Erythroblast (primary cell): ENCODE measurements around the gene UNC13B.
"Not testable (repeated sequence)": the region's sequence is repeated elsewhere in the genome, so short reads cannot be mapped to it uniquely, and the experiment has no call there.

Source experiments
- DNase-seq, 2 experiments: peaks; one replicate each; lab custom pipeline; 2025; lab: John Stamatoyannopoulos, UW
- GATA1 ChIP-seq: IDR thresholded peaks from 2 replicates; pipeline ENCODE4 v1.6.1; 2011; ENCODE audit warnings: low read depth, mild to moderate bottlenecking, control low read depth, low read length, moderate library complexity
- POLR2A ChIP-seq: IDR thresholded peaks from 2 replicates; pipeline ENCODE4 v1.6.1; 2011; ENCODE audit warnings: mild to moderate bottlenecking, low read length

Gene UNC13B

DNA sequence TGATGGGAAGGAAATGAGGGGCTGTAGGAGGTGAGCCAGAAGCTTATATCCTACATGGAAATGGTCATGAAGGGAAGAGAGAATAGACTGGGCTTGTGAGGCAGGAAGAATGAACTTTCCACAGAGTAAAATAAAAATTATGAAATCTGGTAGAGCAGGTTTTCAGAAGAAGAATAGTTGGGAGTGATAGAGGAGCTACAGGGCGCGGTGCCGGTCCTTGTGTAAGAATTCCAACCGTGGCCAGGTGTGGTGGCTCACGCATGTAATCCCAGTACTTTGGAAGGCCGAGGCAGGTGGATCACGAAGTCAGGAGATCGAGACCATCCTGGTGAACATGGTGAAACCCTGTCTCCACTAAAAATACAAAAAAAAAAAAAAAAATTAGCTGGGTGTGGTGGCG lies 8.9 kb upstream of the UNC13B start:
- TF ChIP-seq GATA1 = no peak
- TF ChIP-seq POLR2A = no peak
- DNase-seq = no peak

DNA sequence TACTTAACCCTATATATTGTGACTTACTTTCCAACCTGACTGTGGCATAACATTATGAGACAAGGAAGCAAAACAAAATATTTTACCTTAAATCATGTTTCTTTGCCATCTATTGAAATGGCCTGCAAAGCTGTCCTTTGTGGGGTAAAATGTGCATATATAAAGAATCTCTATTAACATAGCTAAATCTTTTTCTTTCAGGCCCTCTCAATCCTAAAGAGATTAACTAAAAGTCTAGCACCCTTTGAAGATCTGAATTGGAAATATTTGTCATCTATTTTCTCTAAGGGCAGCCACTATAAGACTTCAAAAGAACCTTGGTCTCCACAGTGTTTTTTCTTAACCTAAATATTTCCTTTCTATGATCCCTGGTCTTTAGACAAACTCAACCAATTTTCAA lies 5.0 kb upstream of the UNC13B start:
- no peak for DNase-seq
- TF ChIP-seq POLR2A (no peak), GATA1 (no peak)

DNA sequence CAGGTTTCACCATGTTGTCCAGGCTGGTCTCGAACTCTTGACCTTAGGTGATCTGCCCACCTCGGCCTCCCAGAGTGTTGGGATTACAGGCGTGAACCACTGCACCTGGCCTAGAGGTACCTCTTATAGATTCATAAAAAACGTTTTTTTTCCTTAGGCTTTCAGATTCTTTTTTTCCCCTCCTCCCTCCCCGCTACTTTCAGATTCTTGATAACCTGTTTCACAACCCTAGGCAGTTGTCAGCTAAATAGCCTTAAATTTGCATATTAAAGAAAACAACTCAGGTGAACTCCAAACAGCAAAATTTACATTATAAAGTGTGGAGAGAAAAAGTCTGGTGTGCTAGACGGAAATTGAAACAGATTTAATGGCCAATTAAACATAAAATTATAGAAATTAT lies 4.0 kb upstream of the UNC13B start:
- DNase-seq = not testable (repeated sequence)

DNA sequence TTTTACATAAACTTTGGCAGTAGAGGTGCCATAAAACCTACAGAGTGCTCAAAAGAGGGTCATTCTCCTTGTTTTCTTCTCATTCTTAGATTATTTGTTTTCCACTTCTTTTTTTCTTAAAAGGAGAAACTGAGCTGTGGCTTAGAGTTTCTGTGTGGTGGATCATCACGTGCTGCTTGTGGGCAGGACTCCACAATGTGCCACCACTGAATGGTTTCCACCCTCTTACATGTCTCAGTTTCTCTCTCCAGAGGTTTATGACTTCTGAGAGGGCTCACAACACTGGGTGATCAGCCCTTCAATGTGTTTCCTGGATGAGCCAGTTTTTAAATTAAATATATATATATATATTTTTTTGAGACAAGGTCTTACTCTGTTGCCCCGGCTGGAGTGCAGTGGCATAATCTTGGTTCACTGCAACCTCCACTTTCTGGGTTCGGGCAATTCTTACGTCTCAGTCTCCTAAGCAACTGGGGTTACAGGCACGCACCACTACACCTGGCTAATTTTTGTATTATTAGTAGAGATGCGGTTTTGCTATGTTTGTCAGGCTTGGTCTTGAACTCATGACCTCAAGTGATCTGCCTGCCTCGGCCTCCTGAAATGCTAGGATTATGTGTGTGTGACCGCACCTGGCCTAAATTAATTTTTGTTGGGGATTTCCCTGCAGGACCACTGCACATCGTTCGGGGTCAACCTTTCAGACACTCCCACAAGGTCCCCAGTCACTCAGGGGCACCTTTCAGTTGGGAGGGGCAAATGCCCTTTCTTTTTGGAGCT lies 3.1 kb upstream of the UNC13B start:
- TF ChIP-seq POLR2A = no peak
- DNase-seq = no peak

DNA sequence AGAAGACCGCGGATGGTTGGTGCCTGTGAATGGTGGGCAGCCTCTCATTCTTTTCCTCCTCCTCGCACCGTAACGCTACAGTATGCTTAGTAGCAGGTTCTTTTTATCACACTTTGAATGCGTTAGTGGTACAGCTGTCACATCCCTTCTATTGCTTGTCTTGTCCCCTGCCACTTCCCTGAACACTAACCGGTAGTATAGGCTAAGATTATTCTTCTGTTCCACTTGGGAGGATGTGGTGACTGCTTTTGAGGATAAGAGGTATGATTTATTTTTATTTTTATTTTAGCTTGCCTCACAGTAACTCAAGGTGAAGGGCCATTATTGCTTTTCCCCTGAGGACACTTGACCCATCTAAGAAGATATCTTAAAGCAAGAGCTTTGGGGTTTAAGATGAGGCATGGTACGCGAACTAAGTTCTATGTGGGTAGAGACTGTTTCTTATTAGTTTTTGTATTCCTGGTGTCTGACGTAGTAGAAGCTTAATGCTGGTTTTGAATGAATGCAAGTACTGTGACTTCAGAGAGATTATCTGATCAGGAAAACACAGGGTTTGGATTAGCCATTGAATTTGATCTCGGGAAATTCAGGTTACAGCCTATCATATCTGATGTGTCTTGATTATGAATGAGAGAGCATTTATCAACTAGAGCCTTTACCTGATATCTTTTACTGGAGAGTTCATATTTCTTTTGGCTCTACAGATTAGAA lies 951 bp downstream of the UNC13B start:
- no peak for DNase-seq
- TF ChIP-seq GATA1 = no peak

DNA sequence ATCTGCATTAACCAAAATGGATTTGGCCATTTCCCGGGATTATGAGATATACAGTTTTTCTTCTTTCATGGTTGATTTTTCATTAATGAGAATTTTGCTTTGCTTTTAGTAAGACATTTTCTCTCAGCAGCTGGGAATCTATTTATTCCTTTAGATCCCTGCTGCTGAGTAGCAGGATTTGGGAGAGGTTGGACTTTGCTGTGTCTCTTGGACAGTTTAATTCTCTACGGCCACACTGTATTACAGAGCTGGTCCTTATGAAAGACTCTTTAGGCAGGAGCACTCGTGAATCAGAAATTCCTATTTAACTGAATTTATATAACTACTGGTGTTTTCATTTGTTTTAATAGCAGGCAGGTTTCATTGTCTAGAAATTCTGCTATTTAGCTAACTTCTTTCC lies 1.6 kb downstream of the UNC13B start:
- DNase-seq = no peak
- TF ChIP-seq GATA1 = no peak
- TF ChIP-seq POLR2A = no peak

DNA sequence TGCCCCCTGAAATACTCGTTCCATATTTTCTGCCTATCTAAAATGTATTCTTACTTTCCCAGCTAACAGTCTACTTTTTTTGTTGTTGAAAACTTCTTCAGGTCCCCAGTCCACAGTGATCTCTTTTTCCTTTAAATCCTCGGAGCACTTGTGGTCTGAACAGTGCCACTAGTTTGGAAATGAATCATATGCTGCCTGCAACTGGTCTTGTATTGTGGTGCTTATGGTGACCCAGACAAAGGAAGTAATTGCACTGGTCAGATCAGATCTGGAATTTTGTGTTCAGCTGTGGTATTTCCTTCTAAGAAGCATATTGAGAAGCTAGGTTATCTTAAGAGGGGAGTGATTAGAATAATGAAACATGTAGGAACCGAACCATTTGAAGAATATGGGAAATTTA lies 2.9 kb downstream of the UNC13B start:
- DNase-seq = no peak
- TF ChIP-seq POLR2A (no peak), GATA1 (no peak)

DNA sequence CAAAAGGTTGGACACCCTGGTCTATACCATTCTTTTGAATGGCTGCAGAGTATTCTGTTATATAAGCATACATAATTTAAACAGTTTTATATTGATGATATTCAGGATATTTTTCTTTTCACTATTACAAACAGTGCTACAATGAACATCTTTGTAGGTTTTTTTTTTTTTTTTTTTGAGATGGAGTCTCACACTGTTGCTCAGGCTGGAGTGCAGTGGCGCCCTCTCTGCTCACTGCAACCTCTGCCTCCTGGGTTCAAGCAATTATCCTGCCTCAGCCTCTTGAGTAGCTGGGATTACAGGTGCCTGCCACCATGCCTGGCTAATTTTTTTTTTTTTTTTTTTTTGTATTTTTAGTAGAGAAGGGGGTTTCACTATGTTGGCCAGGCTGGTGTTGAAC lies 5.6 kb downstream of the UNC13B start:
- not testable (repeated sequence) for DNase-seq

DNA sequence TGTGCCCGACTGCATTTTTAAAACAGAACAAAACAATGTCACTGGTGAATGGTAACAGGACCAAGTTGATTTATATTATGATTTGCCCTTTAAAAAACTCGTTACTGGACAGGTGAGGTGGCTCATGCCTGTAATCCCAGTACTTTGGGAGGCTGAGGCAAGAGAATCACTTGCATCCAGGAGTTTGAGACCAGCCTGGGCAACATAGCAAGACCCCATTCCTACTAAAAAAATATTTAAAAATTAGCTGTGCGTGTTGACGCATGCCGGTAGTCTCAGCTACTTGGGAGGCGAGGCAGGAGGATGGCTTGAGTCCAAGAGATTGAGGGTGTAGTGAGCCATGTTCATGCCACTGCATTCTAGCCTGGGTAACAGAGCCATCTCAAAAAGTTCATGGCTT lies 7.2 kb downstream of the UNC13B start:
- TF ChIP-seq GATA1 (no peak), POLR2A (no peak)

DNA sequence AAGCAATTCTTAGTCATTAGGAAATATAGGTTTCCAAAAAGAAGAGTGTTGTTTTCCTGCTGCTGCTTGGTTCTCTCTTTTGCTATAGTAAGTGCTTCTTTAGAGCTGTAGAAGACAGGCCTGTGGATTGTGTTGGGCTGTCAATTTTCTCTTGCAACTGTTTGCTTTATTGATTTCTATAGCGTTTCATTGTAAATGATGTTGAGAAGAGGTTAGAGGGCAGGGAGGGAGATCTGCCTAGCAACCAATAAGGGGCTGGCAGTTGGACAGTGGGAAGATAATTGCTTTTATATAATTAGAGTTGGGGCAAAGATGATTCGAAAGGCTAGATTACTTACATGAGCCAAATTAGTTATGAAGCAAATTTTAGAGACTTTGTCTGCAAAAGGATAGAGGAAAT lies 11.1 kb downstream of the UNC13B start:
- no peak for DNase-seq
- TF ChIP-seq POLR2A (no peak), GATA1 (no peak)

More for the DNA sequence above, 7.2 kb downstream of the UNC13B start:
- no peak for DNase-seq

DNA sequence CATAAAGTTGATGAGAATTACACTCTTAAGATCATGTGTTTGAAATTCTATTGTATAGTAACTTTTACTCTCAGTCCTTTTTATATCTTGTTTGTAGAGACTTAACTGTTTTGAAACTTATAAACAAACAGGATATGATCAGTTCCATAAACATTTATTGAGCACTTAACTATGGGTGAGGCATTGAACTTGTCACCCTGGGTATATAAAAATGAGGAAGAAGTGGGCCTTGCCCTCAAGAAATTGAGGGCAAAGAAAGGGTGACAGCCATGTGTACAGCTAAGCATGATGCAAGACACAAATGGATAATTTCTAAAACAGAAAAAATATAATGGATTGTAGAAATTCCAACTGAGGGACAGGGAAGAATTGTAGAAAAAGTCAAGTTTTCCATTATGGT lies 15.7 kb downstream of the UNC13B start:
- DNase-seq = no peak
- TF ChIP-seq GATA1 (no peak), POLR2A (no peak)

DNA sequence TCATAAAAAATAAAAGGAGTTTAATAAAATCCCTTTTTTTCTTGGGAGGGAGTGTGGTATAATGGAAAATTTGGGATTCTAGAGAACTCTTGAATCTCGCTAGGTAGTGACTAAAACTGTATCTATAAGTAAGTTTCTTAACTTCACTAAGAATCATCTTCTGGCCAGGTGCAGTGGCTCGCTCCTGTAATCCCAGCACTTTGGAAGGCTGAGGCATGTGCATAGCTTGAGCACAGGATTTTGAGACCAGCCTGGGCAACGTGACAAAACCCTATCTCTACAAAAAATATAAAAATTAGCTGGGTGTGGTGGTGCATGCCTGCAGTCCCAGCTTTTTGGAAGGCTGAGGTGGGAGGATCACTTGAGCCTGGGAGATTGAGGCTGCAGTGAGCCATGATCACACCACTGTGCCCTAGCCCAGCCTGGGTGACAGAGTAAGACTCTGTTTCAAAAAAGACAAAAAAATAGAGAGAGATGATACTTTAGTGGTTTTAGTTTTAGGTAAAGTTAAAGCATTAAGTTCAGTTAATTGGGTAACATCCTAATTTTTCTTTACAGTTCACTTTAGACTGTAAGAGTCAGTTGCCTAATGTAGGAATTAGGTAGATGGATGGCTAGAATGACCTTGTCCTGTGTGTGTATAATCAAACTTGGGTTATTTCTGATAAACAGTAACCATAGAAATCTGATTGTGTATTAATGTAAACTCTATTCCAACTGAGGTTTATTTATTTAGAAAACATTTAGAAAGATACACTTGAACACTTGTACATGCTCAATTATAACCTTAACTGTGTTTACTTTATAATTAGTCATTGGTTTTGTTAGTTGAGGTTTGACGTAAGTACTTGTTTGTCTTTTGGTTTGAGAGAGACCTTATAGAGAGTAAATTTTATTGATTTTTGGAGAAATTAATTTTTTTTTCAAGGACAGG lies 17.8 kb downstream of the UNC13B start:
- no peak for TF ChIP-seq POLR2A
- TF ChIP-seq GATA1 = no peak
- DNase-seq = no peak

DNA sequence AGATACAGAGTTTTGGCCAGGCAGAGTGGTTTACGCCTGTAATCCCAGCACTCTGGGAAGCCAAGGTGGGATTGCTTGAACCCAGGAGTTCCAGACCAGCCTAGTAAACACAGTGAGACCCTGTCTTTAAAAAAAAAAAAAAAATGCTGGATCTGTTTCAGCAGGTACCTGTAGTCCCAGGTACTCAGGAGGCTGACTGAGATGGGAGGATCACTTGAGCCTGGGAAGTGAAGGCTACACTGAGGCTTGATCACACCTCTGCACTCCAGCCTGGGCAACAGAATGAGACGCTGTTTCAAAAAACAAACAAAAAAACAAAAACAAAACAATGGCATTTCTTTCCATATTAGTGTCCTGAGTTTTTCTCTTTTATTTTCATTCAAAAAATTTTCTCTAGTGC lies 19.0 kb downstream of the UNC13B start:
- DNase-seq = no peak
- no peak for TF ChIP-seq POLR2A
- no peak for TF ChIP-seq GATA1

DNA sequence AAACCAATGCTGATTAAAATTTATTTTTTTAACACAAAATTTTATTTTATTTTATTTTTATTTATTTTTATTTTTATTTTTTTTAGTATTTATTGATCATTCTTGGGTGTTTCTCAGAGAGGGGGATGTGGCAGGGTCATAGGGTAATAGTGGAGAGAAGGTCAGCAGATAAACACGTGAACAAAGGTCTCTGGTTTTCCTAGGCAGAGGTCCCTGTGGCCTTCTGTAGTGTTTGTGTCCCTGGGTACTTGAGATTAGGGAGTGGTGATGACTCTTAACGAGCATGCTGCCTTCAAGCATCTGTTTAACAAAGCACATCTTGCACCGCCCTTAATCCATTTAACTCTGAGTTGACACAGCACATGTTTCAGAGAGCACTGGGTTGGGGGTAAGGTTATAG lies 20.6 kb downstream of the UNC13B start:
- not testable (repeated sequence) for DNase-seq

DNA sequence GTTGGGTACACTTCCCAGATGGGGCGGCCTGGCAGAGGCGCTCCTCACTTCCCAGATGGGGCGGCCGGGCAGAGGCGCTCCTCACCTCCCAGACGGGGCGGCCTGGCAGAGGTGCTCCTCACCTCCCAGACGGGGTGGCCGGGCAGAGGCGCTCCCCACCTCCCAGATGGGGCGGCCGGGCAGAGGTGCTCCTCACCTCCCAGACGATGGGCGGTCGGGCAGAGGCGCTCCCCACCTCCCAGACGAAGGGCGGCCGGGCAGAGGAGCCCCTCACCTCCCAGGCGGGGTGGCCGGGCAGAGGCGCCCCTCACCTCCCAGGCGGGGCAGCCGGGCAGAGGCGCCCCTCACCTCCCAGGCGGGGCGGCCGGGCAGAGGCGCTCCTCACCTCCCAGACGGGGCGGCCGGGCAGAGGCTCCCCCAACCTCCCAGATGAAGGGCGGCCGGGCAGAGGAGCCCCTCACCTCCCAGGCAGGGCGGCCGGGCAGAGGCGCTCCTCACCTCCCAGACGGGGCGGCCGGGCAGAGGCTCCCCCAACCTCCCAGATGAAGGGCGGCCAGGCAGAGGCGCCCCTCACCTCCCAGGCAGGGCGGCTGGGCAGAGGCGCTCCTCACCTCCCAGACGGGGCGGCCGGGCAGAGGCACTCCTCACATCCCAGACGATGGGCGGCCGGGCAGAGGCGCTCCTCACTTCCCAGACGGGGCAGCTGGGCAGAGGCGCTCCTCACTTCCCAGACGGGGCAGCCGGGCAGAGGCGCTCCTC lies 21.4 kb downstream of the UNC13B start:
- not testable (repeated sequence) for DNase-seq

DNA sequence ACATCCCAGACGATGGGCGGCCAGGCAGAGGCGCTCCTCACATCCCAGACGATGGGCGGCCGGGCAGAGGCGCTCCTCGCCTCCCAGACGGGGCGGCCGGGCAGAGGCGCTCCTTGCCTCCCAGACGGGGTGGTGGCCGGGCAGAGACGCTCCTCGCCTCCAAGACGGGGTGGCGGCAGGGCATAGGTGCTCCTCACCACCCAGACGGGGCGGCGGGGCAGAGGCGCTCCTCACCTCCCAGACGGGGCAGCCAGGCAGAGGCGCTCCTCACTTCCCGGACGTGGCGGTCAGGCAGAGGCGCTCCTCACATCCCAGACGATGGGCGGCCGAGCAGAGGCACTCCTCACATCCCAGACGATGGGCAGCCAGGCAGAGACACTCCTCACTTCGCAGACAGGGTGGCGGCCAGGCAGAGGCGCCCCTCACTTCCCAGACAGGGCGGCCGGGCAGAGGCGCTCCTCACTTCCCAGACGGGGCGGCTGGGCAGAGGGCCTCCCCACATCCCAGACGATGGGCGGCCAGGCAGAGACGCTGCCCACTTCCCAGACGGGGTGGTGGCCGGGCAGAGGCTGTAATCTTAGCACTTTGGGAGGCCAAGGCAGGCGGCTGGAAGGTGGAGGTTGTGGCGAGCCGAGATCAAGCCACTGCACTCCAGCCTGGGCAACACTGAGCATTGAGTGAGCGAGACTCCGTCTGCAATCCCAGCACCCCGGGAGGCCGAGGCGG lies 22.1 kb downstream of the UNC13B start:
- not testable (repeated sequence) for DNase-seq
